HG03565 (cell line): Measurements from ENCODE around the gene B4GALT2.

Experiments
- ATAC-seq: cut with Tn5 transposase; IDR thresholded peaks from one replicate; pipeline ENCODE4 v1.9.1; 2021; ENCODE audit warnings: mild to moderate bottlenecking, moderate library complexity; ENCODE audit not compliant: unreplicated experiment

Gene B4GALT2

DNA sequence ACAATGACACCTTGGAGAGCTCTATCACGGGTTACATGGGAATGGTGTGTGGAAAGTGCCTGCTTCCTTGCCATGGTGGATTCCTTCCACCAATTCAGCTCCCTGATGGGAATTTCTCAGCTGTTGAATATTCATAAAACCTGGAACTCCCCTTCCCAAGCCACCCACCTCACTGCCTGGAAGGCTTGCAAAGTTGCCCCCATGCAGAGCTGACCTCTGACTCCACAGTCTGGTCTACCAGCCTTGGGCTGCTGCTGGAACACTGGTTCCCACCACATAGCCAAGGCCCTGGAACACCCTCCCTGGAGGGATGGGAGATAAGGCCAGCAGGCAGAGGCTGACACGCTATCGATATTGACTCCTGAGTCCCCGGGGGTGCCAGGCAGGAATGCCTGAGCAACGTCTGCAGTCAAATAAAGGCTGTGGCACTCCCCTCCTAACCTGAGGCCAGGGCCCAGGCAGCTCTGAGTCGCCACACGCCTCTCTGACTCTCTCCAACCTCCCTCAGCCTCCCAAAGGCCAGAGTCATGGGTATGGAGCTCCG is 21.2 kb downstream of the B4GALT2 start:
- no peak for ATAC-seq

DNA sequence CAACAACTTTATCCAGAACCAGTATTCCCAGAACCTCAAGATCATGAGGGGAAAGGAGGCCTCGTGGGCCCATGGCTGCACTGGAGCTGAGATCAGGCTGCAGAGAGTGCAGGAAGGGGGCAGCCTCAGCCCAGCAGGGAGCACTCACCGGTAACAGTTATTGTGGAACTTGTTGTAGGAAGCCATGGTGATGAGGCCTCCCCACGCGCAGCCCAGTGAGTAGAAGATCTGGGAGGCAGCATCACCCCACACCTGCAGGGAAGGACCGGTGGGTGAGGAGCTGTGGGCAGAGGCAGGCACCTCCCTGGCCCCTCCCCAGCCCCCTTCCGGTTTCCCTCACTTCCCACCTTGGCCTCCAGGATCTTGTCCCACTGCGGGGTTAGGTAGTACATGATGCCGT is 23.2 kb downstream of the B4GALT2 start:
- ATAC-seq = no peak

DNA sequence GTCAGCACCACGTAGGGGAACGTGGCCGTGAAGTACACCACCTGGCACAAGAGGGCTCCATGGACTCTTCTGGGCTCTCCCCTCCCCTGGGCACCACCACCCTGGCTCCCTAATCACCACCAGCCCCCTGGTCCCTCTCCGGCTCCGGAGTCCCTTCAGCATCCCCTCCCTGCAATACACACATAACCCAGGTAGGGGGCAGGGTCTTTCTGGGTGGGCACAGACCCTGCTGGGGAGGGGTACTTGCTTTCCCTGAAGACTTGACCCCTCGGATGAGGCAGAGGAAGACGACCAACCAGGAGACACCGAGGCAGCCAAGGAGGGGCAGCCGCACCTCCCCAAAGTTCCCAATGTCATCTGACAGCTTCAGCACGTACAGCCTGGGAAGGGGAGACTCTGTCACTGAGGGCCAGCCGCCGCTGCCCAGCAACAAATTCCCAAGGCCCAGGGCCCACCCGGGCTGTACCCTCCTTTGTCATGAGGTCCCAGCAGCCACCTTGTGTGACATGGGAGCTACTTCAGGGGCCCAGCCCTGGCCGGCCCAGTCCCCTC is 23.7 kb downstream of the B4GALT2 start:
- no peak for ATAC-seq

DNA sequence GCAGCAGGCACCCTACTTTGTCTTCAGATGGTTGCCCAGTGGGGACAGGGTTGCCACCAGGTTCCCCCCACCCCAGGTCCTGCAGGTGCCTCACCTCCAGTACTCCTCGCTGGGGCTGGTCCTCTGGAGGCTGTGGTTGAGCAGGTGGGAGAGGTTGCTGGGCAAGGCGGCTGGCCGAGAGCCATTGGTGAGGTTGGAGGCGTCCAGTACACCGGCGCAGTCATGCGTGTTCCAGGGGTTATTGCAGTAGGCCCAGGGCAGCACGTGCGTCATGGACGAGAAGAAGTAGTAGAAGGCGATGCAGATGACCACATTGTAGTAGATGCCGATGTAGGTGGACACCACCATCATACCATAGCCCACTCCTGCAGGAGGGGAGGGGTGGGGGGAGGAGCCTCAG is 29.2 kb downstream of the B4GALT2 start:
- no peak for ATAC-seq

- ATAC-seq = no peak
These were observed 32.0 kb downstream of the B4GALT2 start for GRCh38 chr1:44010935-44011471.

DNA sequence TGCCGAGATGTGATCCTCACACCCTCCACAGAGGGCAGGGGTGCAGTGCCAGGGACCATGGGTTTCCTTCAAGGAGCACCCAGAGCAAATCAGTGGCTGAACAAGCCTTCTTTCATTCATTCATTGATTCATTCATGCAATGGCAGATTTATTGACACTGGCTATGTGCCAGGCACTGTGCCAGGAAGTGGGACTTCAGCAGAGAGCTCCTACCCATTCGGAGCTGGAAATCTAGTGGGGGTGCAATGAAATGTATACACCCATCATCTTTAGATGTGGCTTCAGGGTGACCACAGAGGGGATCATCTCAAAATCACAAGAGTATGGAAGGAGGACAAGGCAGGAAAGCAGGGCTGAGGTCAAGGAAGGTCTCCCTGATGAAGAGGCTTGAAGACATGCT is 33.4 kb downstream of the B4GALT2 start:
- ATAC-seq = no peak

- ATAC-seq = no peak
These were observed 34.1 kb downstream of the B4GALT2 start for GRCh38 chr1:44012941-44013609.

DNA sequence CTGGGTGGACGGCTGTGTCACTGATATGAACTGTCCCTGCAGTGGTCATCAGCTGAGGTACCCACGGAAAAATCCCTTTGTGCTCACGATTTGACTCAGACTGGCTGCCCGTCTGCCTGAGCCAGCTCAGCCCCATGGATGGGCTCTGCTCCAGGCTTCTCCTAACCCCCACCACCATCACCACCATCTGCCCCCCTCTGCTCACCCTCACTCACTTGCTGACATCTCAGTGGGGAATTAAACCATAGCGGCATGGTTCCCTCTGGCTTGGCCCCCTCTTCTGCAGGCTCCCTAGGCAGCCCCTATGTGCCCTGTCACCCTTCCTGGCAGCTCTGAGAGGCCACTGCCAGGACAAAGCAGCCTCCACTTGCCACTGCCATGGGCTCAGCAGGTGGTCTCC is 34.9 kb downstream of the B4GALT2 start:
- no peak for ATAC-seq

DNA sequence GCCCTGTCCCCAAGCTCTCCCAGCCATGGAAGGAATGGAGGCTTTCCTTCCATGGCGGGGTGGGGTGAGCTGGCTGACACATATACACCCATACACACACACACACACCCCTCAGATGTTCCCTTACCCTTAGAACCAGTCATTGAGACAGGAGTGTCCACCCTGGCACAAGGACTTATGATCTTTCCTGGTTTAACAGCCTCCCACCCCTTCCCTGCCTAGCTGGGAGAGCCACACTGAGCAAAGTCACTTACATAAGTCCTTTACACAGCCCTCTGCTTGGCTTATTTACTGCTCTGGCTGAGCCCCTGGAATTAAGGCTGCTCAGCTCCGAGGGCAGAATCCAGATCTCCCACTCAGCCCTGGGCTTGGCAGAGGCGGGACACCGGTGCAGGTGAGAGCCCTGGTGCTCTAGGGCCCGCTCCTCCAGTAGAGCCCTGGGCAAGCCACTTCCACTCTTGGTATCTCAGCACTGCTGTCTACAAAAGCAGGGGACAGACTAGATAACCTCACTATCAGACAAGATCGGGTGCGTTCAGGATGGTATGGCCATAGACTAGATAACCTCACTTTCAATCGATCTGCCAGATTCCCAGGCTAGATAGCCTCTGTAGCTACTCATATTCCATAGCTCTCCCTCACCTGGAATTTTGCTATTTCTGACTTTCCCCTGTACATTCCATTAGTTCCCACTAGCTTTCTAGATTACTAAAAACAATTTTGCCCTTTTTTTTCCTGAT is 35.5 kb downstream of the B4GALT2 start:
- ATAC-seq = no peak

- ATAC-seq = no peak
These were observed 36.2 kb downstream of the B4GALT2 start for GRCh38 chr1:44015206-44015605.

GRCh38 chr1:44016041-44016889 is 37.3 kb downstream of the B4GALT2 start:
- ATAC-seq = no peak

- ATAC-seq = no peak
These were observed 37.9 kb downstream of the B4GALT2 start for GRCh38 chr1:44016890-44017400.

DNA sequence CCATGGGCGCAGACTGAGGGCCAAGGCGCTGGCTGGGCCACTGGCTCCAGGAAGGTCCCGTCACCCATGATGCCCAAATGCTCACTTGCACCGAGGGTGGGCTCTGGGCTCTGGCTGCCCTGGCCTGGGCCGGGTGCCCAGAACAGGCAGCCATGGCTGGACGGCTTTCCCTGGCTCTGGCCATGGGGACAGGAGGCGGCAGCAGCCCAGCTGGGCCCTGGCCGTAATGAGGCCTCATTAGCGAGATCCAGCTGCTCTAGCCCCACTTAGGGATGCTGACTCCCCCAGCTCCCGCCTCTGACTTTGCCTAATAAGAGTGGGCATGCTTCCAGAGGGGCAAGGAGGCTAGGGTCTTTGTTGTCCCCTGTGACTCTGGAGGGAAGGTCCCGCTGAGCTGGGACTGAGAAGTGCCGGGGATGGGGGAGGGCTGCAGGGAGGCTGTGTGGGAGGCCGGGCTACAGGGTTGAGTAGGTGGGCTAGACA is 40.5 kb downstream of the B4GALT2 start:
- ATAC-seq = no peak

GRCh38 chr1:44020464-44020863 is 41.5 kb downstream of the B4GALT2 start:
- no peak for ATAC-seq

DNA sequence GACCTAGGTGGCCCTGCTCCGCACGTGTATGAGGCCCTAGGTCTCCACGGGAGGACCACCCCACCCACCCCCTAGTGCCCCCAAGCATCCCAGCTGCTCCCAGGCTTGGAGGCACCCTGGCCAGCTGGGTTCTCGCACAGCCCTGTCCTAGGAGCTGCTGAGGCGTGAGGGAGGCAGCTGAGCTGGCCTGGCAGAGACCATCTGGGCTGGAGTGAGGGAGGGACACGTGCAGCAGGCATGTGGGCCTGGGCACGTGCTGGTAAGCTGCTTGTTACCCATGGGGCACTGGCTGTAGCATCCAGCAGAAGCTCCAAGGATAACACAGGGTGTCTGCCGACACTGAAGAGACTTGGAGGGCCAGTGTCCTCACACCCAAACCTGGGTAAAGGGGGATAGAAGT is 42.1 kb downstream of the B4GALT2 start:
- ATAC-seq = no peak

DNA sequence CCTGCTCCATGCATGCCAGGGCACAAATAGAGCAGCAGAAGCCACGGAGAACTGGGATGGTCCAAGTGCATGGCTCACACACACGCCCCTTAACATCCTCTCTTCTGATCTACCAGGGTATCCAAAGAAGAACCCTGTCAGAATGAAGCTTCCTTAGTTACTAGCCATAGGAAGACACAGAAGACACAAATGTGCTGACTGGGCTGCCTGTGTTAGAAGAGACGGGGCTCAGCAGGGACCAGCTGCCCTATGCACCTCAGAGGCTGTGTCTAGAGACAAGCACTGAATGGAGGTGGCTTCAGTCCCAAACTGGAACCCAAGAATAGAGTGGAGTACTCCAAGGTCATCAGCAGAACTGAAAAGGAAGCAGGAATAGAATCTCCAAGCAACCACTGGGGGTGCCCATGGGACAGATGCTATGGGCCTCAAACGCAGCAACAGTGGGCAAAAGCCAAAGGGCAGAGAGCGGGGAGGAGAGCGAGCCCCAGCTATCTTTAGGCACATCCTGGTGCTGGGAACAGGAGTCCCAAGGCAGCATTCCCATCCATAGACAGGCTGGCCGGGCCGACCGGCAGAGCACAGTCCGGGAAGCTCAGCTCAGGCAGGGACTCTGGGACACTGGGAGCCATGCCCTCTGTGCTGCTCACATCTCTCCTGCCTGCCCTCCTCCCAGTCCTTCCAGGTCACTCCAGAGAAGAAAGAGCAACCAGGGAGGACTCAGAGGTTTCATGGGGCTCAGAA is 42.7 kb downstream of the B4GALT2 start:
- no peak for ATAC-seq

- no peak for ATAC-seq
These were observed 45.3 kb downstream of the B4GALT2 start for GRCh38 chr1:44024031-44024902.

GRCh38 chr1:44024903-44025525 is 46.0 kb downstream of the B4GALT2 start:
- no peak for ATAC-seq
